C4-2B (cell line): ENCODE data around the gene POU5F2.

Experiments used
- ZFX ChIP-seq: fragments of 450-650 bp; IDR thresholded peaks from 2 replicates; pipeline ENCODE4 v1.6.1; 2017
- TF ChIP-seq, protein P1 (sequence below): fragments of 450-650 bp; conservative IDR thresholded peaks from 2 replicates; pipeline ENCODE4 v1.5.1; 2017; ENCODE audit warnings: mild to moderate bottlenecking

DNA sequence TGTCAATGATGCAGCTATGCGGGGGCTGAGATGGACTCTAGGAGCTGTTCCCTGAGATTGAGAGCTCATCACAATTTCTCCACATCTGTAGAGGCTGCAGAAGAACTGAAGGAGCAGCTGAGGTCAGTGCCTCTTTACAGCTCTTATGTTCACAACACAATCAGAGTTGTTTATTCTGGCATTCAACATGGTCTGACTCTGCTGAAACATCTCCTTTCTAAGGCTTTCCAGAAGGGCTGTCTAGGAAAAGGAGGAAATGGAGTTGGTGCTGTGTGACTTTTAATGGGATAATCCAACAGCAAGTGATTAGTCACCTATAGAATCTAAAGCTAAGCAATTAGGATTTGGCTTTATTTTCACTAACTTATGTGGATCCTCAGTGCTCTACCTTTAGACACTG lies 6.0 kb downstream of the POU5F2 start:
- TF ChIP-seq, protein P1, sequence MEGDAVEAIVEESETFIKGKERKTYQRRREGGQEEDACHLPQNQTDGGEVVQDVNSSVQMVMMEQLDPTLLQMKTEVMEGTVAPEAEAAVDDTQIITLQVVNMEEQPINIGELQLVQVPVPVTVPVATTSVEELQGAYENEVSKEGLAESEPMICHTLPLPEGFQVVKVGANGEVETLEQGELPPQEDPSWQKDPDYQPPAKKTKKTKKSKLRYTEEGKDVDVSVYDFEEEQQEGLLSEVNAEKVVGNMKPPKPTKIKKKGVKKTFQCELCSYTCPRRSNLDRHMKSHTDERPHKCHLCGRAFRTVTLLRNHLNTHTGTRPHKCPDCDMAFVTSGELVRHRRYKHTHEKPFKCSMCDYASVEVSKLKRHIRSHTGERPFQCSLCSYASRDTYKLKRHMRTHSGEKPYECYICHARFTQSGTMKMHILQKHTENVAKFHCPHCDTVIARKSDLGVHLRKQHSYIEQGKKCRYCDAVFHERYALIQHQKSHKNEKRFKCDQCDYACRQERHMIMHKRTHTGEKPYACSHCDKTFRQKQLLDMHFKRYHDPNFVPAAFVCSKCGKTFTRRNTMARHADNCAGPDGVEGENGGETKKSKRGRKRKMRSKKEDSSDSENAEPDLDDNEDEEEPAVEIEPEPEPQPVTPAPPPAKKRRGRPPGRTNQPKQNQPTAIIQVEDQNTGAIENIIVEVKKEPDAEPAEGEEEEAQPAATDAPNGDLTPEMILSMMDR, result no peak
- TF ChIP-seq ZFX, result no peak
